Pons (tissue), 1 donor: ENCODE data around the gene LSG1.

Experiments used
- DNase-seq: peaks from one replicate; pipeline ENCODE4 v3.0.0-alpha.2; 2016; ENCODE audit warnings: low spot score

Gene LSG1

GRCh38 chr3:194671900-194672808, at the start of gene LSG1:
Gene LSG1 (minus strand): TSS chr3:194672191. CDS start chr3:194672162, 29 bp downstream.
- DNase-seq = peak; percentile 95

GRCh38 chr3:194720048-194720447, 48.1 kb upstream of the LSG1 start:
- no peak for DNase-seq

GRCh38 chr3:194718079-194718478, 46.1 kb upstream of the LSG1 start:
- no peak for DNase-seq

GRCh38 chr3:194715022-194715800, 43.2 kb upstream of the LSG1 start:
- DNase-seq = no peak

- DNase-seq = no peak
Observed at GRCh38 chr3:194714564-194714963, 42.6 kb upstream of the LSG1 start.

DNA sequence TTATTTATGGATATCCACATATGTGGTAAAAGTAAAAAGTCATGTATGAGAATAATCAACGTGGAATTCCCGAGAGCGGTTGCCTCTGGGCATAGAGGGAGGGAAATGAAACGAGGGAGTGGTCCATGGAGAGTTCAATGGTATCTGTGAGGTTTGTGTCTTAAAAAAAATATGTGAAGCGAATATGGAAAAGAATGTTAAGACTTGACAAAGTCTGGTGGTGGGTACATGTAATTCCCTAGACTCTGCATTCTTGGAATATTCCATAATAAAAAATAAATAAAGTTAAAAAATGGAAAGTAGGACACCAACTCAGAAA, 42.1 kb upstream of the LSG1 start:
- no peak for DNase-seq

- no peak for DNase-seq
Observed at GRCh38 chr3:194713299-194714136, 41.5 kb upstream of the LSG1 start.

- no peak for DNase-seq
Observed at GRCh38 chr3:194711913-194712312, 39.9 kb upstream of the LSG1 start.

GRCh38 chr3:194711286-194711685, 39.3 kb upstream of the LSG1 start:
- DNase-seq = no peak

DNA sequence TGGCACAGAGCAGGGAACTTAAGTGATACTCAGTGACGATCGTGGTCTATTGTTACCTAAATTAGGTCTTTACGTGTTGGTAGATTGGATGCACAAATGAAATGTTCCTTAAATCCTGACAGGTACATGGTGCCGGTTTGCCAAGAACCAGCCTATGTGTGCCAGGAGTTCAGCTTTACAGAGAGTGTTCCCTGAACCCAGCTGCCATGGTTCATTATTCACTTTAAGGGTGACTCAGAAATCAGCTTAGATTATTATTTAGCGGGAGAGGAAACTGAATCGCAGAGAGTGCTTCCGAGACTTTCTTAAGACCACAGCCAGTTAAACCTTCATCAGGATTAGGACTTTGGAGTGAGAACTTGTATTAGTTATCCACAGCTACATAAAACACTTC, 35.2 kb upstream of the LSG1 start:
- no peak for DNase-seq

DNA sequence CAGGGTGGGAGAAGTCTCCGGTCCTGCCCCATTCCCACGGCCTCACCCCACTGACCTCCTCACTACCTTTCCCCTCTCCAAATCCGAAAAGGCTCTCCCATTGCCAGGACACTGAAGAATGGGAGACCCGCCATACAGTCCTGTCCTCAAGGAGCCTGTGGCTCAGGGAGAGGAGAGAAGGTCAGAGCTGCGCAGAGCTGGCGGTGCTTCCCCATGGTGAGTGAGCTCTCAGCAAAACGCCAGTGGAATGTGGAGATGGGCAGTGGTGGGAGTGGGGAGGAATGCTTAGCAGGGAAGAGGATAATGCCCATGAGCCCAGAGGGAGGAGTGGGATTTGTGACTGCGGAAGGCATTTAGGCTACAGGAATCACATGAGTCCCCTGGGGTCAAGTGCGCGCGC, 33.8 kb upstream of the LSG1 start:
- no peak for DNase-seq

GRCh38 chr3:194705227-194705626, 33.2 kb upstream of the LSG1 start:
- no peak for DNase-seq

DNA sequence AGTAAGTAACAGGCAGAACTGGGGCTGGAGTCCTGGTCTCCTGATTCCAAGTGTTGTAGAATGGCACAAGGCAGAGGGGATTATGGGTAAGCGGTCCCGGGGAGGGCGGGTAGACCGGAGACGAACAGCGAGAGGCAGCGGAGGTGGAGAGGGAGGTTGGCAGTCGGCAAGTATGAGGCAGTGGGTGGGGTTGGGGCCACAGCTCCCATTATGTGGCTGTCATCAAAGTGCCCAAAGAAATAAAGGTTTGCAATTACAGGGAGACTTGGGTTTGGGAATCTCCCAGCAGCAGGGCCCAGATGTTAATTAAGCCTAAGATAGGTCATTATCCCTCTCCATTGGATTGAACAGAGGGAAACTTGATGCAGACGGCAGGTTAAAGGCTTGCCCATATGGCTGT, 30.6 kb upstream of the LSG1 start:
- no peak for DNase-seq

- DNase-seq = no peak
Observed at GRCh38 chr3:194696702-194697101, 24.7 kb upstream of the LSG1 start.

GRCh38 chr3:194691481-194692283, 19.7 kb upstream of the LSG1 start:
- DNase-seq = no peak

DNA sequence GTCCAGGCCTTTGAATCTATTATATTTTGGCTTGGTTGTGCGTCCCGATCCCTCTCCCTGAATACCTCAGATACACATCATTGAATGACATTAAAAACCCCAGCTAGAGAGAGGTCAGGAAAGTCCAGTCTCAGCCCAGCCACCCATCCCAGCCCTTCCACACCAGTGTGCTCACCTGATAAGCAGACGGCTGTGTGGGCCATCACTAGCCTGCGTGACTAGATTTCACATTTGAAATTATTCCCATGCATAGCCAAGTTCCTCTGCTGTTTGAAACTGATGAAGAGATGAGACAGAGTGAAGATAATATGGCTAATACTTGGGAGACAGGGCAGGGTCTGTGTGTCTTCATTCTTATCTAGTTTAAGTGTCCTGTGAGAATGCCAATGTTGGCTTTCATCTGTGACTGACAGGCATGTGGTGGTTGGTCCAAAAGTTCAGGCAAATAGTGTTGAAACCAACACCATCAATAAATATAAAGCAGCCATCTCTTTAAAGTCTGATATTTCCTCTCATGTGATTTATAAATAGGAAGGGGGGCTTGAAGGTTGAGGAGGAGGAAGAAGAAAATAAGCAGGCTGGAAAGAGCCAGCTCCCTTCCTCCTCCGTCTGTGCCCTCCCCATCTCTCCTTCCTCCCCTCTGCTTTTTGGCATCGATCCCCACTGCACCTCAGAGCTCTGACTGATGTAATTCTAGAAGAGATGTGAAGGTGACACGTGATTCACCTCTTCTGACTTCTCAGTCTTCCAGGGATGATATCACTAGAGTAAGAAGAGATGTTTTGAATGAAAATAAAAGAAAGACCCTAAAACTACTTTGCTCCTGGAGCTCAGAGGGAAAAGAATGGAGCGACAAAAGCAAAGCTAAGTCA, 18.7 kb upstream of the LSG1 start:
- DNase-seq = no peak

- no peak for DNase-seq
Observed at GRCh38 chr3:194689493-194689944, 17.5 kb upstream of the LSG1 start.

- DNase-seq = no peak
Observed at GRCh38 chr3:194688946-194689345, 17.0 kb upstream of the LSG1 start.

DNA sequence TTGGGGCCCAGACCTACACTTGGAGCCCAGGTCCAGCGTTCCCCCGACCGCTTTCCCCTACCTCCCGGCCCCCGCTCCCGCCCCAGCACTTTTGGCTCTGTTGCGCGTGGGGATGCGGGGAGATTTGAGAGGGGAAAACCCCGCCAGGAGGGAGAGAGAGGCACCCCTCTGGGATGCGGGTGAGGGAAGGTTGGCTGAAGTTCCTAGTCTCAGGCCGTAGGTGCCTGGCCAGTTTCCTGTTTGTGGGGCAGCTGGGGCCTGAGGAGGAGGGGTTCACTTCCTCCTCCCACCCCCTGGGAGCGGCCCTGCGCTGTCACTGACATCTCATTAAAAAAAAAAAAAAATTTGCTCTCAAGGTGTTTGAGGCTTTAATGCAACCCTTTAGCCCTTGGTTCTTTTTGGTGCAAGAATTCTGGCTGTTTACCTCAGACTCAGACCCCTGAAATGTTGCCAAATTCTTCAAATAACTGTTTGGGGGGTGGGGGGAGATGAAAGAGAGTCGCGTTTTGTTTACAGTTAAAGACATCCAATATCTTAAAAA, 16.3 kb upstream of the LSG1 start:
- DNase-seq = no peak

GRCh38 chr3:194687638-194688199, 15.7 kb upstream of the LSG1 start:
- no peak for DNase-seq
